Activated CD8-positive, alpha-beta memory T cell treated with anti-CD3 and anti-CD28 coated beads, Interleukin-2, amount 50 U/mL, for 48 hours (primary cell): ENCODE measurements around the gene CCDC61.

Source experiments
- DNase-seq: peaks from one replicate; pipeline ENCODE4 v3.0.0-alpha.2; 2020

The CCDC61 gene

DNA sequence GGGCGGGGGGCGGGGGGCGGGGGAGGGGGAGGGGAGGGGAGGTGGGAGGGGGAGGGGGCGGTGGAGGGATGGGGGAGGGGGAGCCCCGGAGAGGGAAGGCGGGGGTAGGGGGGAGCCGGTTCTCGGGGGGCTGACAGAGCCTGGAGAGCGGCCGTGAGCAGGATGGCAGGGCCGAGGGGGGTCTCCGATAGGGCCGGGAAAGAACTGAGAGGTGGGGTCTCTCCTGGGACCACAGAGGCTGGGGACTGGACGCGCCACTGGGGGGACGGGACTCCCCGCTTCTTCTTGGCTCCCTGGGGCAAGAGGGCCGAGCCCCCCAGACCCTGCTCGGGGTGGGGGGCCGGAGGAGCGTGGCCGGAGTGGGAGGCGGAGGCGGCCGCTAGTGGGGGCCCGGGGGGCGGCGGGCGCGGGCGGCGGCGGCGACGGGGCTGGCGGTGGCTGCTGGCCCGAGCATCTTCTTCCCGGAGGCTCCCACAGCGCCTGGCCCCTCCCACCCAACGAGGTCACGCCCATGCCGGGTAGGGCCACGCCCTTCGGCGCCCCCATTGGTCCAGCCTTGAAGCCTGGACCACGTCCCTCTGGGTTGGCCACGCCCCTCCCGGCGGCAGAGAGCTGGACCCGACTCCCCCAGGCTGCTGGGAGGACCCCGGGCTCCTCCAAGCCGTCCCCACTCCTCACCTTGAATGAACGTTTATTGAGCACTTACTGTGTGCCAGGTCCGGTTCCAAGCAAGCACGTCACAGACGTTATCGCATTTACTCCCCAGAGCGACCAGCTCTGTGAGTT is 21.5 kb upstream of the CCDC61 start, which contains the start of gene NOVA2:
TSS of gene NOVA2 (minus strand) at position 313 of the 786 bp plus-strand sequence. CDS start 514 bp downstream, outside the sequence.
- DNase-seq: peak; percentile 79

DNA sequence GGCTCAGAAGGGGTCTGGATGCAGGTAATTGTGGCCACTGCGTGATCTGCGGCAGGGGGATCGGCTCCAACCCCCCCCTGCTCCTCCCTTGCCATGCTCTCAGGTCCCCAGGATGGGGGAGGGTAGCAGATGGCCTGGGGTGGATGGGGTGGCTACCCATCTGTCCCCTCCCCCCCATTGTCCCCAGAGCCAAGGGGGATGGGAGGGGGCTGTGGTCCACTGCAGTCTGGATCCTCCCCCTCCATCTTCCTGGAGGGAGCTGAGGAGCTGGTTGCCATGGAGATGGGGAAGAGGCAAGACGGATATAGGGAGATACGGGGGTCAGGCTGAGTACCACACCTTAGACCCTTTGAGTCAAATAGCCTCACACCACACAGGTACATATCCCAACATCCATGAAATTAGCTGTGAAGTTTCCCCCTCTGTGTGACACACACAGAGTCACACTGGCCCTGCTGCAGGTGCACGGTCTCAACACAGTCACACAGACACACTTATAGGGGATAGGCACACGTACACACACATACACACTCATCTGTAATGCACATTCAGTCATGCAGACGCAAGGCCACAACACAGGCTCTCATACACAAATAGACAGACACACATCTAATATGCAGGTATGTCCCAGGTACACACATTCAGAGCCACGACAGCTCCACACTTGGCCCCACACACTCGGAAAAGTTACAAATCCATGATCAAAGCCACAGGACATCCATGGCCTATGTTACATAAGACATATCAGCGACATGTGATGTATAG is 19.8 kb upstream of the CCDC61 start:
- DNase-seq: no peak

DNA sequence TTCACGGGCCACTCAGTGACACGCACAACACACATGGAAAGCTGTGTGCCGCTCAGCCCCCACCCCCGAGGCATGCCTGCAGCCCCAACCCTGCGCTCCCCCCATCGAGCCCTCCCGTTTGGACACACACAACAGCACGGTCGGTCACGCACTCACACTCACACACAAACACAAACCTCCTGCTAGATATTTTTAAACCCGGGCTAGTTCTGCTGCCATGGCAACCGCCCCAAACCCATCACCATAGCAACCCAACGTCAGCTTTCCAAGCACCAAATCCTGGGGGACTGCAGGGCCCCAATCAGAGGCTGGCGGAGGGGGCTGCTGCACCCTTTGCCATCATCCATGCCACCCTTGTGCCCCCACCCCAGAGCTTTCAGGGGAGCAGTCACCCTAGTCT is 19.1 kb upstream of the CCDC61 start:
- DNase-seq: no peak

DNA sequence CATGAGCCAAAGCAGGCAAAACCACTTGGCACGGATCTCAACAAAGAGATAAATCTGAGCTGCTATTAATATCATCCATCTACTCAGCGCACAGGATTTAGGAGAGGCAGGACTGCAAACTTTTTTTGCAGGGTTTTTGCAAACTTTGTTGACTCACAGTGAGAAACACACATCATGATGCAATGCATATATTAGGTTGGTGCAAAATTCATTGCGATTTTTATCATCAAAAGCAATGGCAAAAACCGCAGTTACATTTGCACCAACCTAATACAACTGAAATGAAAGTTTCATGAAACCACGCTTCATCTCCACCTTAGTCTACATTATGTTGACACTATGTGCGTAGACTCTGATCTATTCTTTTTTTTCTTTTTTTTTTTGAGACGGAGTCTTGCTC is 17.1 kb upstream of the CCDC61 start:
- no peak for DNase-seq

DNA sequence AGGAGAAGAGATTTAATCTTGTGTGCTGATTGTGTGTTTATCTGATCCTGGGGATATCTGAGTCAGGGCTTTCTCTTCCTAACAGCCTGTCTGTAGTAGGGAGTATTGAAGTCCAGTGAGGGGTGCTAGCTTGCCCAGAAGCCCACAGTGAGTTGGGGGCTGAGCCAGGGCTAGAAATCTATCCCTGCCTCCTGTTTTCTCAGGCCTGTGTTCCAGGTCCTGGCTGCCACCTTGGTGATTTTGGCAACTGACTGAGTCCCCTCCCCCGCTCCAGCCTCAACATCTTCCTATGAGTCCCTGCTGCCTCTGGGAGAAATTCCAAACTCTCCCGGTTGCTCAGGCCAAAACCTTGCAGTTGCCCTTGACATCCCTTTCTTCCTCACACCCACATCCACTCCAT is 13.9 kb upstream of the CCDC61 start:
- no peak for DNase-seq

DNA sequence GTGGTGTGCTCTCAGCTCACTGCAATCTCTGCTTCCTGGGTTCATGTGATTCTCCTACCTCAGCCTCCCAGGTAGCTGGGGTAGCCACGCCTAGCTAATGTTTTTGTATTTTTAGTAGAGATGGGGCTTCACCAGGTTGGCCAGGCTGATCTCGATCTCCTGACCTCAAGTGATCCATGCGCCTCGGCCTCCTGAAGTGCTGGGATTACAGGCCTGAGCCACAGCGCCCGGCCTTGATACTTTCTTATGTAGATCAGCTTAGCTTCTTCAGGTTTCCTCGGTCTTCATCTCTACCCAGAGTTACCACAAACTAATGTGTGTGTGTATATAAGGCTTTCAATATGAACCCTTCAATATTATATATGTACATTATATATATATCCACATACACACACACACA is 9.9 kb upstream of the CCDC61 start:
- DNase-seq: no peak

DNA sequence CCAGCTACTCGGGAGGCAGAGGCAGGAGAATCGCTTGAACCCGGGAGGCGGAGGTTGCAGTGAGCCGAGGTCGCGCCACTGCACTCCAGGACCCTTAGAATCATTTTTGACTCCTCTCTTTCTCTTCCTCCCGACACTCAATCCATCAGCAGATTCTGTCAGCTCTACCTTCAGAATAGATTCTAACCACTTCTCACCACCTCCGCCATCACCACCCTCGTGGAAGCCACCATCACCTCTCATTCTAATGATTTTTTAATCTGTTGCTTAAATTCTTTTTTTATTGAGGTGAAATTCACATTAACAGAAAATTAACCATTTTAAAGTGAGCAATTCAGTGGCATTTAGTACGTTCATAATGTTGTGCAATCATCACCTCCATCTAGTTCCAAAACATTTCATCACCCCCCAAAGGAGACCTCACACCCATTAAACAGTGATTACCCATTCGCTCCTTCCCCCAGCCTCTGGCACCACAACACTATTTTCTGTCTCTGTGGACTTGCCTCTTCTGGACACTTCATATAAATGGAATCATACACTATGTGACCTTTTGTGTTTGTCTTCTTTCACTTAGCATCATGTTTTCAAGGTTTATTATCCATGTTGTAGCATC is 5.0 kb upstream of the CCDC61 start:
- no peak for DNase-seq

DNA sequence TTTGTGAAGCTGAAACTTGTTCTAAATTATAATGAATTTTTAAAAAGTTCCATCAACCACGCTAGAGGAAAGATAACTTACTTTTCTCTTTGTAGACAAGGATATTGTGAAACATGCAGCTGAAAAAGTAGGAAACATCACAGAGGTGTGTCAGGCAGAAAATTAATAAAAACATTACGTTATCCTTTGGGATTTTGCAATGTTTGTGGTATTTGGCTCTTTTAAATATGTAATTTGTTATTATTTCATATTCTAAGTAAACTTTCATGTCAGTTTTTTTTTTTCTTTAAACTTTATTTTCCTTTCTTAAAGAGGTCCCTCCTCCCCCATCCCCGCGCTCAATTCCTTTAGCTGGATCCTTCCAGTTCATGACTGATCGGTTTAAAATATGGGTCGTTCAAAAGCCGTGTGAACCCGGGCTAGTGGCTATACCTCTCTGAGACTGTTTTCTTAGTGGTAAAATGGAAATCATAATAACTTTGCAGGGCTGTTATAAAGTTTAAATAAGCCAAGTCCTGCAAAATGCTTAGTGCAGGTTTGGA is 740 bp upstream of the CCDC61 start:
- DNase-seq: no peak

DNA sequence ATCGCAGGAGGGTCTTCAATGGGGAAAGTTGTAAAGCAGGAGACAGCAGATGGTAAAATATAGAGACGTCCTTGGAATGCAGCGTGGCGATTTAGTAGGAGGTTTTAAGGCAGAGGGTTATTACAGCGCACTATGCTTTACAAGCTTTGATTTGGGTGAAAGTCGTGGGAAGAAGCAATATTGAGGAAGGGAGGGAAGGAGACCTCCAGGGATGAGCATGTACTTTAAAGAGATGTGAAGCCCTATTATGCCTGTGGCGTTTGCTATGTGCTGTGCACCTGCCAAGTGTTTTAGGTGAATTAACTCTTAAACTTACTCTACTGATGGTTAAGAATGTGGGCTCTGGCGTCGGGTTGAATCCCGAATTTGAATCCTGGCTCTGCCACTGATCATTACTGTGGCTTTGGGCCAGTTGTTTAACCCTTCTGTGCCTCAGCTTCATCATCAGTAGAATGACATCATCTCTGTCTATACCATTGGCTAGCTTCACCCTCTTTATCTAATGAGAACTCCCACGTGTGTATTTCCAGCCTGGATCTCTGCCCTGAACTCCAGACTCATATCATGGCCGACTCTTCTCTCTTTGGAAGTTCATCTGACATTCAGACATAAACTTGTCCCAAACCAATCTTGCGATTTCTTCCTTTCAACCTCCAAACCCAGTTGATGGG is 583 bp downstream of the CCDC61 start:
- no peak for DNase-seq

DNA sequence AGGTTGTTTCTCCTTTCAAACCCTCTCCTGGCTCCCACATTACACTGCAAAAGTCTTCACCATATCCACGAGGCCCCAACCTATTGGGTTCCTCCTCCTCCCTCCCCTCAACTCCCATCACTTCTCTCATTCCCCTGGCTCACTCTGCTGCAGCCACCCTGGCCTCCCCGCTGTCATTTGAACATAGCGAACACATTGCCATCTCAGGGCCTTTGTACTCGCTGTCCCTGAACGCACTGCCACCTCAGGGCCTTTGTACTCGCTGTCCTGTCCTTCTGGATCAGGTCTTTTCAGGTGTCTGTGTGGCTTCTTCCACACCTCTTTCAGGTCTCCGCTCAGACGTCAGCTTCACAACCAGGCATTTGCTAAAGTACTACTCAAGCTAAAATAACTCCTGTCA is 1.7 kb downstream of the CCDC61 start:
- DNase-seq: no peak

DNA sequence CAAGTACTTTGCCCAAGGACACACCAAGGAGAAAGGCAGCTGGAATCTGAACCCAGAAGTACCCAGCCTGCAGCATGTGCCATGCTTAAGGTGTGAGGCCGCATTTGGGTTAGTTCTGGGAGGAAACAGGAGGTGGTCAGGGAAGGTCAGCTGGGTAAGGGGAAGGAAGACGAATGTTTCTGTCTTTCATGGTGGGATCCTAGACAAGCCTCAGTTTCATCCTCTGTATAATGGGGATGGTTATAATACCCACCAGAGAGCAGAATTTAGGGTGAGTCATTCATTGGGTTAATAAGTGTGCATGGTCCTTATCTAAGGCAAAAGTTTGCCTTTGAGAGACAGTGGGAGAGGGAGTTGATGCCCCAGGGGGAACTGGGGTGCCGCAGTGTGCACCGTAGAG is 3.6 kb downstream of the CCDC61 start:
- no peak for DNase-seq

DNA sequence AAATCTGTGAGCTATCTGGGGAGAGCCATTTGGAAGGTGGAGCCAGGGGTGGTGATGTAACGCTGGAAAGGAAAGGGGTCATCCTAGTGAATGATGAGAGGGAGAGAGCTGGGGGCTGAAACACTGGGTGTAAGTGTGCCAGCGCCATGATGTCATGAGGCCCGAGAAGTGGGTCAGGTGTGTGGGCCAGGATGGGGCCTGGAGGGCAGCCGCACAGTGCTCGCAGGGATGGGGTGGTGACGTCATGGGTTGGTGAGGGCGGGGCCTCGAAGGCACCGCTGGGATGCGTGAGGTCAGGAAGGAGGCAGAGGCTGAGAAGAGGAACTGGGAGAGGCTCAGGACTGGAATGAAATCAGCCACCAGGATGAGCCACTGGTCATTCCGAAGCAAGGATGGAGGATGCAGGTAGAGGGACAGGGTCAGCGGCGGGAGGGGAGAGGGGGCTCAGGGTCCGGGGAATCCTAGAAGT is 4.4 kb downstream of the CCDC61 start:
- DNase-seq: no peak

DNA sequence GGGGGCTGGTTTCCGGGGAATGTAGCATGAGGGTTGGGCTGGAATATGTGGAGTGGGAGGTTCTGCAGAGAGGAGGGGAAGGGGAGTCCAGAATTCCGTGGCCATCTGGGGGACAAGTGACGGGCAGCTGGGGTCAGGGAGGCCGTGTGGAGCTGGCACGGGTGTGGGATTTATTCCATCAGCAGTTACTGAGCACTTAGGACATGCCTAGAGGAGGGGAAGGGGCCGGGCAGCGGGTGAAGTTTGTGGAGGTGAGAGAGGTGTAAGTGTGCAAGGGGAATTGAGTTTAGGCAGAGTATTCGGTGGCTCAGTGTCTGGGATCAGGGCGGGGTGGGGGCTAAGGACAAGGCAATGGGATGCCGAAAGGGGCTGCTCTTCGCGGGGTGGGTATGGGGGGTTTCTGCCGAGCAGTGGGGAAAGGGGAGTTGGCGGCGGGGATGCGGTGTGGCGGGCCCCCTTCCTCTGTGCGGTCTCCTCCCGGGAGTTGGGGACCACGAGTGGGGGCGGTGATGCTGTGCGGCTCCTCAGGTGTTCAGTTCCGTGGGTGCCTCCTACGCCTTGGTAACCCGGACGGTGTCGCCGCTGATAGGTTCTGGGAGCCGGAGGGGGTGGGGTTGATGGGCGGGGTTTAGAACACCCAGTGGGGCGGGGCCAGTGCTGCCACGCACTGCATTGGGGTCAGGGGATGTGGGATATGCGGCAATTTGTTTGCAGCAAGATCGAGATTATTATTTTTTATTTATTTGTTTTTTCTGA is 5.4 kb downstream of the CCDC61 start:
- peak; percentile 74 for DNase-seq

DNA sequence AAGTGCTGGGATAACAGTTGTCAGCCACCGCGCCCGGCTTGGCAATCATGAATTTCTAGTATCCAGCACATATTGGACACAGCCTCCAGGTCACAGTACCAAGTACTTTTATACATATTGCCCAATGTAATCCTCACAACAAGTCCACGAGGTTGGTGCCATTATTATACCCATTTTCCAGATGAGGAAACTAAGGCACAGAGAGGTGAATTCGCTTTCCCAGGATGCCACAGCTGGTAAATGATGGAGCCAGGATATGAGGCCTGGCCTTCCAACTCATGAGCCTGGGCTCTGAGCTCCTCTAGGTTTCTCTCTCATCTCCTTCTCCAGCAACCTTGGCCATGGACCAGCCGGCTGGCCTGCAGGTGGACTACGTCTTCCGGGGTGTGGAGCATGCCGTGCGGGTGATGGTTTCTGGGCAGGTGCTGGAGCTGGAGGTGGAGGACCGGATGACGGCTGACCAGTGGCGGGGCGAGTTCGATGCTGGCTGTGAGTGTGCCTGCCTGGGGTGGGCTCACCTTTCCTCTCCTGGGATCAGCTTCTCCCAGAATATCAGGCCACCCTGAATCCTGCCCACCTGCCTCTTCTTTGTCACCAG is 7.5 kb downstream of the CCDC61 start:
- DNase-seq: no peak

DNA sequence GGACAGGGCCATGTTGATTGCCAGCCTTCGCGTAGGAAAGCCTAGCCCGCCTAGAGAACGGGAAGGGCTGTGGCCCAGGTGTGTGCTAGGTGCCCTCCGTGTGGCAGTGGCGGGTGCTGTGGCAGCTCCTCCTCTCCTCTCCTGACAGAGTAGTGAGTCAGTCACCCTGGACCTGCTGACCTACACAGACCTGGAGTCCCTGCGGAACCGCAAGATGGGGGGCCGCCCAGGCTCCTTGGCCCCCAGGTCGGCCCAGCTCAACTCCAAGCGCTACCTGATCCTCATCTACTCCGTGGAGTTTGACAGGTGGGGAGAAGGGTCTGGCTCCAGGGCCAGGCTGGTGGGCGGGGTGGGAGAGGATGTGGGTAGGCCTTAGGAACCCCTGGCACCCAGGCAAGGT is 11.1 kb downstream of the CCDC61 start:
- no peak for DNase-seq

DNA sequence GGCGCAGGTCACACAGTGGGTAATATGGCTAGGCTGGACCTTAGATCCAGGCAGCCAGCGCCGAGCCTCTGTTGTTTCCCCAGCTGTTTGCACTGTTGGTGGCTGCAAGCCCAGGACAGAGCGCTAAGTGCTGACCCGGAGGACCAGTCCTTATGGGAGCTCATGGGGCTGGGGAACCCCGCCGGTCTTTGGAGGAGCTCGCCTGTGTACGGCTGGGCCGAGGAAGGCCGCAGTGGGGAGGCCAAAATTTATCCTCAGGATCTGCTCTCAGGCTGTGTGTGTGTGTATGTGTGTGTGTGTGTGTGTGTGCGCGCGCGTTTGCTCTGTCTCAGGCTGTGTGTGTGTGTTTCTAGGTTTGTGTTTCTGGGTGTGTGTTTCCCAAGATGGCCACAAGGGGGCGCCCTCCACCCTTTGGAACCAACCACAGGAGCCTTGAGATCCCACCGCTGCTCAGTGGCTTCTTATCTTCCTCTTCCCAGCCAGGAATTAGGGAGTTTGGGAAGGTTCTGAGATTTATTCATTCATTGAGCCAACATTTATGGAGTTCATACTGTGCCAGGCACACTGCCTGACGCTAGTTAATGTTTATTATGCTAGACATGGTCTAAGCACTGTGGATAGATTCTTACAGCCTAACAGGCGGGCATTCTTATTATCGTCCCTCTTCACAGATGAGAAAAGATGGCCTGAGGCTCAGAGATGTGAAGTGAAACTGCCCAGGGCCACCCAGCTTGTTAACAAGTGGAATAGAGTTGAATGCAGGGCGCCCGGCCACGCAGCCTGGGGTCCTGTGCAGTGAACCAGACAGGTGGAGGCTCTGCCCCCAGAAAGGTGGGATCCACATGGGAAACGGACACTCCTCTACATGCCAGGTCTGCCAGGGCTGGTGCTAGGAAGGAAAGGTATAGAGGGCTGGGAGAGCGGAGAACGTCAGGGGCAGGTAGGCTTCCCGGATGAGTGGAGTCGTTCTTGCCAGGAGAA is 14.6 kb downstream of the CCDC61 start:
- DNase-seq: peak; percentile 89

DNA sequence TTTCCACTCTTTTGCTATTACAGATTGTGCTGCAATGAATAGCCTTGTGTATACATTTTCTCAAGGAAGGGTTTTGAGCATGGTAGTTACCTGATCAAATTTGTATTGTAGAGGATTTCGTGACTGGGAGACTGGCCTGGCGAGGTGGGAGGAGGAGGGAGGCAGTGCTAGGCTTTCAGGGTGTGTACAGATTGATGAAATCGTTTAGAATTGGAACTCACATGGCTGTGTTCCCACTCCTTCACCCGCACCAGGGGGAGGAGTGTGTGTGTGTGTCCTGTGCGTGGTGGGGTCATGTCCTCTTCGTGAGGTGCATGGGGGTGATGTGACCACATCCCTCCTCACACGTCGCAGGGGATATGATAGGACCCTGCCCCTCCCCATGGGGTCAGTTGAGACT is 19.3 kb downstream of the CCDC61 start:
- DNase-seq: no peak

DNA sequence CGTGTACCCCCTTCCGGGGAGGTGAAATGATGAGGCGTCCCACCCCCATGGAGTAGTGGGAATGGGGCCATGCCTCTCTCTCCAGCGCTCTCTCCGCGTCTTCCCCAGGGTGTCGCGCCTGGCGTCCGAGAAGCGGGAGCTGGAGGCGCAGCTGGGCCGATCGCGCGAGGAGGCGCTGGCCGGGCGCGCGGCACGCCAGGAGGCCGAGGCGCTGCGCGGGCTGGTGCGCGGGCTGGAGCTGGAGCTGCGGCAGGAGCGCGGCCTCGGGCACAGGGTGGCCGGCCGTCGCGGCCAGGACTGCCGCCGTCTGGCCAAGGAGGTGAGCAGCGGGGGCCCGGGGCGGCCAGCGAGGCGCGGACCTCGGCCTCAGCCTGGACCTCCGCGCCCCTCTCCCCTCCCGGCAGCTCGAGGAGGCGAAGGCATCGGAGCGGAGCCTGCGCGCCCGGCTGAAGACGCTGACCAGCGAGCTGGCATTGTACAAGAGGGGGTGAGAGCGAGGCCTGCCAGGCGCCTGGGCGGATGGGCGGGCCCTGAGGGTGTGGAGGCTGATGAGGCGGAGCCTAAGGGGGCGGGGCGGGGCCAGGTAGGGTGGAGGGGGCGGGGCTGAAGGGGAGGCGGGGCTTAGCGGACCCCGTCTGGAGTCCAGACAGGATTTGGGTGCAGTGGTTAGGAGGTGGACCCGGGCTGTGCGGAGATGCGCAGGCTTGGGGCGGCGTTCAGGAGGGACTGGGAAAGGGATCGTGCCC is 19.8 kb downstream of the CCDC61 start:
- DNase-seq: peak; percentile 81

DNA sequence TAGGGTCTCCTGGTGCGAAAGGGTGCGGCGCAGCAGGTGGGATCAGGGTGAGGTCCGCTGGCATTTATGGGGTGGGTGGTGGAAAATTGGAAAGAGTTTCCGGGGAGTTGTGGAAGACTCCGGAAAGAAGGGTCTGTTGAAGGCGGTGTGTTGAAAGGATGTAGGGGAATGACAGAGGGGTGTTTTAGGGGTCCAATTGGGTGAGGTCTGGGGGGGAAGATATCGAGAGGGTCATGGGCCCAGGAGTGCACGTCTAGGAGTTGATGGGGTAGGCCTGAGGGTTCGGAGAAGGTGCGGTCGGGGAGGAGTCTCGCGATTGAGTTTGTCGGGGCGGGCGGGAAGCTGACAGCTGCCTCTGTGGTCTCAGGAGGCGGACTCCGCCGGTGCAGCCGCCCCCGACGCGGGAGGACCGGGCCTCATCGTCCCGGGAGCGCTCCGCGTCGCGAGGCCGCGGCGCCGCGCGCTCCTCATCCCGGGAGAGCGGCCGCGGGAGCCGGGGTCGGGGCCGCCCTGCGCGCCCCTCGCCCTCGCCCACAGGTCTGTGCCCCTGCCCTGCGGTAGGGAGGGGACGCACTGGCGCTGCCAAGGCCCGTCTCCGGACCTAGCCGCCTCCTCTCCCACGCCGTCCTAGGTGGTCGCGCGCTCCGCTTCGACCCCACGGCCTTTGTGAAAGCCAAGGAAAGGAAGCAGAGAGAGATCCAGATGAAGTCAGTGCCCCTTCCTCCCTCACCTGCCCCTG is 20.6 kb downstream of the CCDC61 start:
- DNase-seq: peak; percentile 68
